Measurements from ENCODE around the gene TLL2.

- TF ChIP-seq, protein P1, sequence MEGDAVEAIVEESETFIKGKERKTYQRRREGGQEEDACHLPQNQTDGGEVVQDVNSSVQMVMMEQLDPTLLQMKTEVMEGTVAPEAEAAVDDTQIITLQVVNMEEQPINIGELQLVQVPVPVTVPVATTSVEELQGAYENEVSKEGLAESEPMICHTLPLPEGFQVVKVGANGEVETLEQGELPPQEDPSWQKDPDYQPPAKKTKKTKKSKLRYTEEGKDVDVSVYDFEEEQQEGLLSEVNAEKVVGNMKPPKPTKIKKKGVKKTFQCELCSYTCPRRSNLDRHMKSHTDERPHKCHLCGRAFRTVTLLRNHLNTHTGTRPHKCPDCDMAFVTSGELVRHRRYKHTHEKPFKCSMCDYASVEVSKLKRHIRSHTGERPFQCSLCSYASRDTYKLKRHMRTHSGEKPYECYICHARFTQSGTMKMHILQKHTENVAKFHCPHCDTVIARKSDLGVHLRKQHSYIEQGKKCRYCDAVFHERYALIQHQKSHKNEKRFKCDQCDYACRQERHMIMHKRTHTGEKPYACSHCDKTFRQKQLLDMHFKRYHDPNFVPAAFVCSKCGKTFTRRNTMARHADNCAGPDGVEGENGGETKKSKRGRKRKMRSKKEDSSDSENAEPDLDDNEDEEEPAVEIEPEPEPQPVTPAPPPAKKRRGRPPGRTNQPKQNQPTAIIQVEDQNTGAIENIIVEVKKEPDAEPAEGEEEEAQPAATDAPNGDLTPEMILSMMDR (IDR thresholded peaks at IDR 0.05), result no peak
- no peak for TF ChIP-seq POLR2A (IDR thresholded peaks at IDR 0.05)
These were observed 6.7 kb downstream of the TLL2 start for GRCh38 chr10:96507044-96507443.
